ENCODE measurements around the gene MLLT3. TPM values are rescaled to one million over a fixed set of nuclear protein-coding genes. Genes with fewer than 3 reads are reported as not detected.
A peak's percentile ranks its signal among the peaks of the same experiment; 100 is the strongest.

MLLT3 gene
- total and polyA plus RNA-seq, 2 of the 8 experiments (the other 6 are each of a cell fraction or from before 2014, with no cell fraction given): 5.9 to 9.6 TPM

GRCh38 chr9:20558566-20559016, 63.7 kb downstream of the MLLT3 start:
- H2AFZ ChIP-seq (ENCODE audit: low read length): no peak overlapping the region
- no peak overlapping the region for H2BK120ac ChIP-seq (replicated peaks; ENCODE audit: low read depth, low read length)
- no peak overlapping the region for H3K56ac ChIP-seq (replicated peaks; ENCODE audit: insufficient read length, low read depth, low read length)
- no peaks in the 10 kb centered on the region for H3K79me2 ChIP-seq (ENCODE audit: control insufficient read depth in 1 of 2, insufficient read depth in 2 of 2, low read length in 2 of 2)
- peak in 1 of 2 experiments; percentile 3 for DNase-seq (ENCODE audit: low read depth in 1 of 2, low spot score in 2 of 2)
- H2BK20ac ChIP-seq (ENCODE audit: low read length): no peak overlapping the region
- H3K4me3 ChIP-seq (ENCODE audit: extremely low read depth in 1 of 4, insufficient read depth in 2 of 4, low read depth in 3 of 4, low read length in 4 of 4): no peak overlapping the region
- H4K5ac ChIP-seq (ENCODE audit: insufficient read length, low read depth, low read length): no peak overlapping the region
- H3K27me3 ChIP-seq (replicated peaks in 1 of 4; ENCODE audit: control insufficient read depth in 3 of 4, extremely low read depth in 1 of 4, insufficient read depth in 3 of 4, low read length in 3 of 4): no peaks in the 10 kb centered on the region
- H3K36me3 ChIP-seq (ENCODE audit: control insufficient read depth in 2 of 4, insufficient read depth in 4 of 4, low read length in 3 of 4): no peaks in the 10 kb centered on the region
- ChIA-PET CTCF (ENCODE audit: partially characterized antibody) (interaction anchor here (1.6 kb wide), 1 partner anchor 34 kb away, joined by 5 read pairs; no protein-coding TSS in a partner anchor), POLR2A (ENCODE audit: partially characterized antibody) (no interaction called here)
- H3K18ac ChIP-seq (ENCODE audit: extremely low read depth, low read length): no peak overlapping the region
- H4K91ac ChIP-seq (replicated peaks; ENCODE audit: insufficient read length, low read length): no peak overlapping the region
- H3K9me3 ChIP-seq (ENCODE audit: insufficient read depth in 2 of 2, low read depth in 1 of 2, low read length in 1 of 2): no peaks in the 10 kb centered on the region
- no peak overlapping the region for H4K8ac ChIP-seq (ENCODE audit: extremely low read depth, insufficient read depth, low read length)
- 38% methylated on average over 2 of the region's 2 CpGs; no CpG with 5 or more reads in 1 of the 2 experiments for WGBS, 2 experiments (ENCODE audit: extremely low coverage in 1 of 2, insufficient coverage in 1 of 2, insufficient read length in 1 of 2, insufficient replicate concordance in 2 of 2, low coverage in 1 of 2, low lambda C conversion rate in 2 of 2, missing lambda C conversion rate in 1 of 2)
- H3K4me1 ChIP-seq (replicated peaks in 1 of 4; ENCODE audit: control insufficient read depth in 3 of 4, insufficient read depth in 4 of 4, low read length in 3 of 4): peaks cover 0 to 8% (median 5%) of the 10 kb centered on the region in 4 experiments; a peak in 3 of 7 replicates
- no peak overlapping the region for H2BK5ac ChIP-seq (ENCODE audit: low read depth, low read length)
- H3K23ac ChIP-seq (ENCODE audit: insufficient read length): no peak overlapping the region
- H3K4me2 ChIP-seq (ENCODE audit: insufficient read depth in 1 of 2, low read depth in 2 of 2, low read length in 2 of 2): peak overlapping the region; percentile 0 to 7; a peak in 2 of 4 replicates
- peak; percentile 75 for FAIRE-seq
- H3K23me2 ChIP-seq (ENCODE audit: low read depth, low read length): no peaks in the 10 kb centered on the region; the same call in 1 of the 2 replicates
- no peak overlapping the region for H2BK15ac ChIP-seq (ENCODE audit: low read length)
- no peak overlapping the region for H2AK5ac ChIP-seq (ENCODE audit: low read depth, low read length)
- H3K4ac ChIP-seq (replicated peaks; ENCODE audit: insufficient read length, low read depth, low read length): no peak overlapping the region
- TF ChIP-seq CHD2 (IDR thresholded peaks at IDR 0.05; ENCODE audit: low read length) (no peak), BACH1 (IDR thresholded peaks at IDR 0.05; ENCODE audit: low read length) (no peak), EP300 (IDR thresholded peaks at IDR 0.05; ENCODE audit: borderline replicate concordance in 1 of 2, low read depth in 2 of 2, low read length in 2 of 2) (no peak), ATF2 (IDR thresholded peaks at IDR 0.05; ENCODE audit: low read length) (no peak), SP2 (IDR thresholded peaks at IDR 0.05; ENCODE audit: low read length) (no peak), BCL11A (IDR thresholded peaks at IDR 0.05; ENCODE audit: low read depth in 2 of 2, low read length in 2 of 2) (no peak), TEAD4 (IDR thresholded peaks at IDR 0.05; ENCODE audit: low read depth, low read length) (0 out of 2 replicates have a peak, but pooled peaks have one; percentile 23)
- no peaks in the 10 kb centered on the region for H3K79me1 ChIP-seq (ENCODE audit: low read depth, low read length)
- H4K20me1 ChIP-seq (replicated peaks in 1 of 2; ENCODE audit: control insufficient read depth in 1 of 2, insufficient read depth in 2 of 2, low read length in 2 of 2): no peaks in the 10 kb centered on the region
- H3K14ac ChIP-seq (ENCODE audit: insufficient read length): no peak overlapping the region
- no peak overlapping the region for H3K9ac ChIP-seq (replicated peaks in 1 of 4; ENCODE audit: extremely low read depth in 1 of 4, low read depth in 3 of 4, low read length in 3 of 4)
- no peak overlapping the region for H2BK12ac ChIP-seq (ENCODE audit: low read depth, low read length)
- H3K27ac ChIP-seq (ENCODE audit: low read depth, low read length): no peak overlapping the region

Measured in H1 (cell line).